H1 (cell line): ENCODE results near the gene ANKRD9. TPM values are rescaled to one million over a fixed set of nuclear protein-coding genes. Genes with fewer than 3 reads are reported as not detected.

Experiments
- CTCF ChIA-PET: fragments of 300-600 bp; sonication (Branson Sonifier 250); formaldehyde crosslinking; loops from one replicate; lab custom pipeline; 2021; ENCODE audit not compliant: partially characterized antibody; lab: Charles Lee
- POLR2A ChIA-PET: fragments of 300-600 bp; sonication (Branson Sonifier 250); formaldehyde crosslinking; loops from one replicate; lab custom pipeline; 2021; ENCODE audit warnings: inconsistent platforms; ENCODE audit not compliant: partially characterized antibody; lab: Charles Lee
- DNase-seq, 2 experiments: peaks; one replicate each; pipeline versions ENCODE4 v3.0.0 to v3.0.0-alpha.2; 2010 to 2022; ENCODE audit warnings: low spot score in 2 of 2, low read depth in 1 of 2, mixed read lengths in 1 of 2
- FAIRE-seq: peaks from 2 replicates; lab custom pipeline; 2011; peaks lifted over from hg19 to GRCh38; lab: Jason Lieb, UNC
- H2AFZ ChIP-seq: 2 replicates; pipeline ENCODE4 v1.8.1; 2012; ENCODE audit warnings: low read length, inconsistent platforms
- H2AK5ac ChIP-seq: 2 replicates; pipeline ENCODE4 v1.6.1; 2013; ENCODE audit warnings: low read depth, low read length
- H2BK120ac ChIP-seq: replicated peaks from 2 replicates; pipeline ENCODE3; 2013; ENCODE audit warnings: low read depth, low read length, inconsistent platforms
- H2BK12ac ChIP-seq: 2 replicates; pipeline ENCODE4 v1.6.1; 2013; ENCODE audit warnings: low read depth, low read length
- H2BK15ac ChIP-seq: 2 replicates; pipeline ENCODE4 v1.6.1; 2013; ENCODE audit warnings: low read length
- H2BK20ac ChIP-seq: 2 replicates; pipeline ENCODE4 v1.6.1; 2013; ENCODE audit warnings: low read length
- H2BK5ac ChIP-seq: 2 replicates; pipeline ENCODE4 v1.6.1; 2013; ENCODE audit warnings: low read depth, low read length
- H3K14ac ChIP-seq: 2 replicates; pipeline ENCODE4 v1.6.1; 2013; ENCODE audit warnings: inconsistent platforms; ENCODE audit not compliant: insufficient read length
- H3K18ac ChIP-seq: 2 replicates; pipeline ENCODE4 v1.6.1; 2013; ENCODE audit warnings: low read length; ENCODE audit errors: extremely low read depth
- H3K23ac ChIP-seq: 2 replicates; pipeline ENCODE4 v1.6.1; 2013; ENCODE audit warnings: inconsistent platforms; ENCODE audit not compliant: insufficient read length
- H3K23me2 ChIP-seq: 2 replicates; pipeline ENCODE4 v1.6.1; 2013; ENCODE audit warnings: low read depth, low read length
- H3K27ac ChIP-seq: 2 replicates; pipeline ENCODE4 v1.6.1; 2011; ENCODE audit warnings: low read depth, low read length, inconsistent platforms
- H3K27me3 ChIP-seq, 4 experiments: replicated peaks in 1 of 4; 1 replicate in 1 of 4; 2 replicates in 3 of 4; pipeline versions ENCODE4 v1.6.1 to v1.8.1; 2011 to 2013; ENCODE audit warnings: low read length in 3 of 4, mild to moderate bottlenecking in 3 of 4, inconsistent platforms in 2 of 4, mixed read lengths in 2 of 4, moderate library complexity in 1 of 4; ENCODE audit not compliant: control insufficient read depth in 3 of 4, insufficient read depth in 3 of 4; ENCODE audit errors: extremely low read depth in 1 of 4
- H3K36me3 ChIP-seq, 4 experiments: 2 replicates each; pipeline versions ENCODE4 v1.6.1 to v1.8.1; 2011 to 2013; ENCODE audit warnings: mild to moderate bottlenecking in 4 of 4, low read length in 3 of 4, moderate library complexity in 2 of 4, control low read depth in 1 of 4, inconsistent platforms in 1 of 4; ENCODE audit not compliant: insufficient read depth in 4 of 4, control insufficient read depth in 2 of 4
- H3K4ac ChIP-seq: replicated peaks from 2 replicates; pipeline ENCODE3; 2013; ENCODE audit warnings: low read length, low read depth, mixed read lengths, inconsistent platforms; ENCODE audit not compliant: insufficient read length
- H3K4me1 ChIP-seq, 4 experiments: replicated peaks in 1 of 4; 1 replicate in 1 of 4; 2 replicates in 3 of 4; pipeline versions ENCODE4 v1.6.1 to v1.8.1; 2011 to 2013; ENCODE audit warnings: low read length in 3 of 4, inconsistent platforms in 2 of 4, mixed read lengths in 1 of 4; ENCODE audit not compliant: insufficient read depth in 4 of 4, control insufficient read depth in 3 of 4
- H3K4me2 ChIP-seq, 2 experiments: 2 replicates each; pipeline versions ENCODE4 v1.6.1 to v1.8.1; 2011 to 2013; ENCODE audit warnings: low read depth in 2 of 2, low read length in 2 of 2, control low read depth in 1 of 2, inconsistent platforms in 1 of 2, mild to moderate bottlenecking in 1 of 2; ENCODE audit not compliant: insufficient read depth in 1 of 2
- H3K4me3 ChIP-seq, 4 experiments: fragments of 200-600, 300-600 bp in 1 of 4; sonication (generic), shearing (Covaris generic), sonication (Bioruptor Twin) in 1 of 4; 2 replicates each; pipeline versions ENCODE4 v1.5.1 to v1.8.1; 2011 to 2016; ENCODE audit warnings: low read length in 4 of 4, low read depth in 3 of 4, control low read depth in 2 of 4, inconsistent platforms in 2 of 4, mild to moderate bottlenecking in 2 of 4, mixed read lengths in 1 of 4, moderate library complexity in 1 of 4; ENCODE audit not compliant: insufficient read depth in 2 of 4; ENCODE audit errors: extremely low read depth in 1 of 4
- H3K56ac ChIP-seq: replicated peaks from 2 replicates; pipeline ENCODE3; 2013; ENCODE audit warnings: low read depth, mild to moderate bottlenecking, mixed read lengths, low read length, inconsistent platforms; ENCODE audit not compliant: insufficient read length
- H3K79me1 ChIP-seq: 2 replicates; pipeline ENCODE4 v1.6.1; 2013; ENCODE audit warnings: low read depth, low read length, control low read depth
- H3K79me2 ChIP-seq, 2 experiments: 2 replicates each; pipeline versions ENCODE4 v1.6.1 to v1.8.1; 2012 to 2013; ENCODE audit warnings: low read length in 2 of 2, mild to moderate bottlenecking in 2 of 2, inconsistent platforms in 1 of 2; ENCODE audit not compliant: insufficient read depth in 2 of 2, control insufficient read depth in 1 of 2
- H3K9ac ChIP-seq, 4 experiments: replicated peaks in 1 of 4; 1 replicate in 1 of 4; 2 replicates in 3 of 4; pipeline versions ENCODE4 v1.6.1 to v1.8.1; 2011 to 2013; ENCODE audit warnings: low read depth in 3 of 4, low read length in 3 of 4, control low read depth in 2 of 4, mild to moderate bottlenecking in 2 of 4, moderate library complexity in 2 of 4, inconsistent platforms in 1 of 4; ENCODE audit errors: extremely low read depth in 1 of 4
- H3K9me3 ChIP-seq, 2 experiments: 2 replicates each; pipeline versions ENCODE4 v1.6.1 to v1.8.1; 2012 to 2013; ENCODE audit warnings: mild to moderate bottlenecking in 2 of 2, moderate library complexity in 2 of 2, control low read depth in 1 of 2, inconsistent platforms in 1 of 2, low read depth in 1 of 2, low read length in 1 of 2, mixed read lengths in 1 of 2; ENCODE audit not compliant: insufficient read depth in 2 of 2
- H4K20me1 ChIP-seq, 2 experiments: replicated peaks in 1 of 2; 2 replicates each; pipeline versions ENCODE3 to v1.8.1; 2011 to 2013; ENCODE audit warnings: inconsistent platforms in 2 of 2, low read length in 2 of 2, mild to moderate bottlenecking in 1 of 2; ENCODE audit not compliant: insufficient read depth in 2 of 2, control insufficient read depth in 1 of 2
- H4K5ac ChIP-seq: 2 replicates; pipeline ENCODE4 v1.6.1; 2013; ENCODE audit warnings: low read length, low read depth, mixed read lengths, inconsistent platforms; ENCODE audit not compliant: insufficient read length
- H4K8ac ChIP-seq: 2 replicates; pipeline ENCODE4 v1.8.0; 2013; ENCODE audit warnings: mild to moderate bottlenecking, moderate library complexity, low read length, inconsistent platforms; ENCODE audit not compliant: insufficient read depth; ENCODE audit errors: extremely low read depth
- H4K91ac ChIP-seq: replicated peaks from 2 replicates; pipeline ENCODE3; 2013; ENCODE audit warnings: low read length, mixed read lengths, inconsistent platforms; ENCODE audit not compliant: insufficient read length
- BCL11A ChIP-seq, 2 experiments: IDR thresholded peaks; one replicate each; pipeline ENCODE4 v1.6.1; 2011; ENCODE audit warnings: low read depth in 2 of 2, low read length in 2 of 2, mild to moderate bottlenecking in 2 of 2
- CREB1 ChIP-seq: IDR thresholded peaks from 2 replicates; pipeline ENCODE4 v1.6.1; 2012; ENCODE audit warnings: inconsistent platforms
- HDAC6 ChIP-seq: IDR thresholded peaks from one replicate; pipeline ENCODE4 v1.7.1; 2012; ENCODE audit warnings: low read depth, mild to moderate bottlenecking, inconsistent platforms, low read length, moderate library complexity
- KDM1A ChIP-seq: fragments of 200-600, 300-600 bp; sonication (generic); IDR thresholded peaks from 2 replicates; pipeline ENCODE4 v1.7.1; 2016; ENCODE audit warnings: mild to moderate bottlenecking, low read length, borderline replicate concordance
- KDM4A ChIP-seq: IDR thresholded peaks from one replicate; pipeline ENCODE4 v1.7.1; 2012; ENCODE audit warnings: low read depth, mild to moderate bottlenecking, moderate library complexity, low read length, inconsistent platforms; ENCODE audit not compliant: severe bottlenecking
- SIN3A ChIP-seq, 2 experiments: IDR thresholded peaks in 1 of 2; conservative IDR thresholded peaks in 1 of 2; 2 replicates each; pipeline ENCODE4 v1.6.1; 2011 to 2012; ENCODE audit warnings: low read length in 2 of 2, improper control_type of control experiment in 1 of 2, low read depth in 1 of 2, mild to moderate bottlenecking in 1 of 2
- WGBS, 2 experiments: shearing (Covaris generic) in 1 of 2; methylation state at CpG; one replicate each; pipeline versions ENCODE4 v1.1.6 to v1.1.7; 2013 to 2015; ENCODE audit warnings: low lambda C conversion rate in 2 of 2, mixed read lengths in 2 of 2, inconsistent platforms in 1 of 2, low coverage in 1 of 2, missing lambda C conversion rate in 1 of 2; ENCODE audit not compliant: insufficient replicate concordance in 2 of 2, insufficient coverage in 1 of 2, insufficient read length in 1 of 2; ENCODE audit errors: extremely low coverage in 1 of 2, missing lambda C conversion rate in 1 of 2; 5-methylcytosine and 5-hydroxymethylcytosine counted together
- polyA plus RNA-seq, 7 experiments: library from polyadenylated mRNA; depleted of rRNA in 3 of 7; stranded (reverse) in 5 of 7; unstranded in 2 of 7; fragments of >200 nt in 5 of 7; fragments of 200-250 nt in 2 of 7; gene quantifications; 1 replicate in 5 of 7; 2 replicates in 1 of 7; 4 replicates in 1 of 7; pipeline versions ENCODE4 v1.2.1 to v1.2.3, GENCODE V29; 2011 to 2013; ENCODE audit warnings: missing spikeins in 2 of 7, mixed read lengths in 2 of 7
- total RNA-seq: library from RNA; stranded (reverse); fragmentation: NEBNext Ultra II Directional; extraction: Animal tissue kit (Norgen Biotek cat#: 25700); gene quantifications from 2 replicates; pipeline ENCODE4 v1.2.1, GENCODE V29; 2021

Gene ANKRD9
- total and polyA plus RNA-seq, 2 of the 8 experiments (the other 6 are each of a cell fraction or from before 2014, with no cell fraction given): 37.0 to 41.8 TPM

DNA sequence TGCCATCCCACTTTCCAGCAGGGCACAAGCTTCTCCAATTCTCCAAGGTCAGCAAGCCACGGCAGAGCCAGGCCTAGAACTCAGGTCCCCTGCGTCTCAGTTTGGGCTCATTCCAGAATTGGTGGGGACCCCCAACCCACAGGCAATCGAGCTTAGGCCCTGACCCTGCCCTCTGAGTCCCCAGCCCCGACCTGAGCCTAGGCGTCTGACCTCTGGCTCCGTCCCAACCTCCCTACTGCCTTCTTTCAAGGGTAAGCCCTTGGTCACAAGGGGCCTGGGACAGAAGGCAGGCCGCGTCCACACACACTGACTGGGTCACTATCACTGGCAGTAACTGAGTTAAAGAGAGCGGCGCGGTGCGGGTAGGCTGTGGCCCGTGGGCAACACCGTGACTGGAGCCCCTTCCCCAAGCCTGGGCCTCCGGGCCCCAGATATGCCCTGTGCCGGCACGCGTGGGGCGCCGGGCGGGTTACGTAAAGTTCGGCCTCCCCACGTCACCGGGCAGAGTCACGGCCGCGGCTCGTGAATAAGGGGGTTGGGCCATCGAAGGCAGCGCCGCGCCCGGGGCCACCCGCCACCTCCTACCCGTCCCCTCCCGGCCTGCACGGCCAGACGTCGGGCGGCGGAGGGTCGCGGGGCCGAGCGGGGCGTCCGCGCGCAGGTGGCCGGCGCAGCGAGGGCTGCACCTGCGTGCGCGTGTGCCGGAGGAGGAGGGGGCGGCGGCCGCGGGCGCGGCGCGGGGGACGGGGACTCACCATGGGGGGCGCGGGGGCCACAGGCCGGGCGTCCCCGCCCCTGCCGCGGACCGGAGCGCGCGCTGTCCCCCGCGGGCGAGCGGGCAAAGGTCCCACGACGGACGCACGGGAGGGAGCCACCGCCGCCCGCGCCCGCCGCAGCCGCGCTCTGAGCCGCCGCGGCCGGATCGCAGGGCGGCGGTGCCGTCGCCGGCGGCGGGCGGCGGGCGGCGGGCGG lies 516 bp downstream of the ANKRD9 start:
- Histone ChIP-seq H3K18ac (no peak overlapping the region; the same call in 1 of the 2 replicates), H3K4me3 (peak overlapping the region; percentile 67 to 92 (median 68)), H2BK12ac (peak overlapping the region; percentile 27; the same call in 1 of the 2 replicates), H3K23me2 (peaks cover 12% of the 10 kb centered on the region; the same call in 1 of the 2 replicates), H3K4me2 (peak overlapping the region; percentile 93 to 98), H3K27me3 (no peaks in the 10 kb centered on the region), H2BK120ac (no peak overlapping the region), H3K9me3 (no peaks in the 10 kb centered on the region), H4K91ac (no peak overlapping the region), H2BK20ac (no peak overlapping the region), H3K4me1 (peaks cover 0 to 16% (median 11%) of the 10 kb centered on the region in 4 experiments; a peak in 6 of 7 replicates), H3K23ac (no peak overlapping the region), H3K14ac (no peak overlapping the region), H3K79me2 (no peaks in the 10 kb centered on the region), H2BK15ac (no peak overlapping the region), H3K79me1 (peaks cover 5% of the 10 kb centered on the region; the same call in 1 of the 2 replicates), H3K27ac (no peak overlapping the region), H4K20me1 (peaks cover 0 to 1% of the 10 kb centered on the region in 2 experiments), H4K5ac (no peak overlapping the region), H2AFZ (no peak overlapping the region), H4K8ac (peak overlapping the region; percentile 91; the same call in 1 of the 2 replicates), H3K56ac (no peak overlapping the region), H3K4ac (peak overlapping the region; percentile 62), H3K36me3 (peaks cover 0 to 13% (median 6%) of the 10 kb centered on the region in 4 experiments; a peak in 6 of 8 replicates), H2BK5ac (no peak overlapping the region), H3K9ac (peak overlapping the region; percentile 56 to 77 (median 68); a peak in 6 of 7 replicates), H2AK5ac (no peak overlapping the region)
- 12% methylated on average over 44 of the region's 110 CpGs; no CpG with 5 or more reads in 1 of the 2 experiments for WGBS, 2 experiments
- POLR2A ChIA-PET: interaction anchor here (0.6 to 1.6 kb wide), 6 partner anchors 10 to 164 kb away, joined by 3 to 8 read pairs (median 4); no protein-coding TSS in a partner anchor
- CTCF ChIA-PET: interaction anchor here (0.7 to 3.4 kb wide), 8 partner anchors 9 to 422 kb away, joined by 3 to 21 read pairs (median 5); no protein-coding TSS in a partner anchor
- FAIRE-seq: no peak
- TF ChIP-seq BCL11A (IDR thresholded peaks at IDR 0.05; ENCODE audit: low read depth in 2 of 2, low read length in 2 of 2): no peak
- TF ChIP-seq KDM4A: peak; percentile 54
- peak; percentile 27; the same call in 1 of the 2 replicates for TF ChIP-seq CREB1
- TF ChIP-seq KDM1A: no peak
- no peak for TF ChIP-seq SIN3A (conservative IDR thresholded peaks at IDR 0.05 in 1 of 2, IDR thresholded peaks at IDR 0.05 in 1 of 2; ENCODE audit: low read depth in 1 of 2, low read length in 2 of 2)
- no peak for TF ChIP-seq HDAC6
- DNase-seq: no peak
